Transverse colon (tissue), 4 donors: ENCODE data around the gene PODNL1.

Source experiments
- POLR2AphosphoS5 ChIP-seq, 3 donors: sonication (generic); formaldehyde crosslinking; IDR thresholded peaks; one replicate each; pipeline ENCODE4 v1.6.1; 2016; ENCODE audit warnings: antibody characterized with exemption in 3 of 3
- TF ChIP-seq, protein P1 (sequence below), 5 experiments: fragments of 200-600 bp in 3 of 5; fragments of 450-650 bp in 2 of 5; sonication (generic) in 3 of 5; IDR thresholded peaks; 1 replicate in 2 of 5; 2 replicates in 3 of 5; pipeline ENCODE4 v1.5.1; 2016 to 2017; ENCODE audit warnings: antibody characterized with exemption in 5 of 5, inconsistent platforms in 3 of 5, mild to moderate bottlenecking in 2 of 5, moderate library complexity in 1 of 5

DNA sequence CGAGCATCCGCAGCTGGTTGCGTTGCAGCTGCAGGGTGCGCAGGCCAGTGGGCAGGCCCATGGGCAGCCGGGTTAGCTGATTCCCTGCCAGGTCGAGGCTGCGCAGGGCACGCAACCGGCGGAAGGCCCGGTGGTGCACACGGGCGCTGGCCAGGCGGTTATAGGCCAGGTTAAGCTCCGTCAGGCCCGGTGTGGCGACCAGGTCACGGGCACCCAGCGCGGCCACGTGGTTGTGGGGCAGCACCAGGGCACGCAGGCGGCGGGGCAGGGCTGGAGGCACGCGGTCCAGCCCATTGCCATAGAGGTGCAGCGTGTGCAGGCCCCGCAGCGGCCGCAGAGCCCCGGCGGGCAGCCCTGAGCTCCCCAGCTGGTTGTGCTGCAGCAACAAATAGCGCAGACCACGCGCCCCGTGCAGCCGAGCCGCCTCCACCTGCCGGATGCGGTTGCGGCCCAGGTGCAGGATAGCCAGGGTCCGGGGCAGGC is 5.3 kb downstream of the PODNL1 start:
- TF ChIP-seq, protein P1, sequence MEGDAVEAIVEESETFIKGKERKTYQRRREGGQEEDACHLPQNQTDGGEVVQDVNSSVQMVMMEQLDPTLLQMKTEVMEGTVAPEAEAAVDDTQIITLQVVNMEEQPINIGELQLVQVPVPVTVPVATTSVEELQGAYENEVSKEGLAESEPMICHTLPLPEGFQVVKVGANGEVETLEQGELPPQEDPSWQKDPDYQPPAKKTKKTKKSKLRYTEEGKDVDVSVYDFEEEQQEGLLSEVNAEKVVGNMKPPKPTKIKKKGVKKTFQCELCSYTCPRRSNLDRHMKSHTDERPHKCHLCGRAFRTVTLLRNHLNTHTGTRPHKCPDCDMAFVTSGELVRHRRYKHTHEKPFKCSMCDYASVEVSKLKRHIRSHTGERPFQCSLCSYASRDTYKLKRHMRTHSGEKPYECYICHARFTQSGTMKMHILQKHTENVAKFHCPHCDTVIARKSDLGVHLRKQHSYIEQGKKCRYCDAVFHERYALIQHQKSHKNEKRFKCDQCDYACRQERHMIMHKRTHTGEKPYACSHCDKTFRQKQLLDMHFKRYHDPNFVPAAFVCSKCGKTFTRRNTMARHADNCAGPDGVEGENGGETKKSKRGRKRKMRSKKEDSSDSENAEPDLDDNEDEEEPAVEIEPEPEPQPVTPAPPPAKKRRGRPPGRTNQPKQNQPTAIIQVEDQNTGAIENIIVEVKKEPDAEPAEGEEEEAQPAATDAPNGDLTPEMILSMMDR (IDR thresholded peaks at IDR 0.05), result no peak
- TF ChIP-seq POLR2AphosphoS5 (IDR thresholded peaks at IDR 0.05), result no peak
